PC-9 (cell line): ENCODE measurements around the gene DAPK2.

Source experiments
- EZH2 ChIP-seq: fragments of 200-600 bp; sonication (generic); IDR thresholded peaks from 2 replicates; pipeline ENCODE4 v1.8.0; 2017; ENCODE audit warnings: antibody characterized with exemption, low read depth
- TF ChIP-seq, protein P1 (sequence below): fragments of 200-600 bp; sonication (generic); conservative IDR thresholded peaks from 2 replicates; pipeline ENCODE4 v1.6.1; 2017; ENCODE audit warnings: mixed run types, antibody characterized with exemption, mild to moderate bottlenecking, moderate library complexity

DNA sequence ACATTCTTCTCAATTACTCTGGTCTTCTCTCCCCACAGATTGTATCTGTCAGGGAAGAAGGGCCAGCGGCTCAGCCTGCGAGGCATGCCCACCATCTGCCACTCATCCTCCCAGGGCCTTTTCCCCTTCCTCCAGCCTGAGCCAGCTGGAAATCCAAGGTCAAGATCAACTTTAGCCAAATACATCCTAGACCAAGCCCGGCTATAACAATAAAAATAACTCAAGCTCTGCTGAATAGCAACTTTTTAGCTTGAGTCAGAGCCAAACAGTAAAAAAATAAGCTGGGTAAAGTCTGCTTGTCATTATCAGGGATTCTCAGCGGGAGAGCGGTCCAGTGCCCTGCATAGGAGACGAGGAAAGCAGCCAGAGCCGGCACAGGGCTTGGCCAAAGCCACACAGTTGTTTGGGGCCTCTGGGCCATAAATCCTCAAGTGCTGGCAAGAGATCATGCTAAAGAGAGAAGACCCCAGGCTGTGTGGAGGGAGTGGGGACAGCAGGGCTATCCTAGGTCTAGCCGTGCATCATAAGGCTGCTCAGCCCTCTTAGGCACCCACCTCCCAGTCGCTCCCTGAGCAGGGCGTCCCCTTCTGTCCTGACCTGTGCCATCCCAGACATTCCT lies 136.4 kb downstream of the DAPK2 start:
- no peak for TF ChIP-seq EZH2
- TF ChIP-seq, protein P1, sequence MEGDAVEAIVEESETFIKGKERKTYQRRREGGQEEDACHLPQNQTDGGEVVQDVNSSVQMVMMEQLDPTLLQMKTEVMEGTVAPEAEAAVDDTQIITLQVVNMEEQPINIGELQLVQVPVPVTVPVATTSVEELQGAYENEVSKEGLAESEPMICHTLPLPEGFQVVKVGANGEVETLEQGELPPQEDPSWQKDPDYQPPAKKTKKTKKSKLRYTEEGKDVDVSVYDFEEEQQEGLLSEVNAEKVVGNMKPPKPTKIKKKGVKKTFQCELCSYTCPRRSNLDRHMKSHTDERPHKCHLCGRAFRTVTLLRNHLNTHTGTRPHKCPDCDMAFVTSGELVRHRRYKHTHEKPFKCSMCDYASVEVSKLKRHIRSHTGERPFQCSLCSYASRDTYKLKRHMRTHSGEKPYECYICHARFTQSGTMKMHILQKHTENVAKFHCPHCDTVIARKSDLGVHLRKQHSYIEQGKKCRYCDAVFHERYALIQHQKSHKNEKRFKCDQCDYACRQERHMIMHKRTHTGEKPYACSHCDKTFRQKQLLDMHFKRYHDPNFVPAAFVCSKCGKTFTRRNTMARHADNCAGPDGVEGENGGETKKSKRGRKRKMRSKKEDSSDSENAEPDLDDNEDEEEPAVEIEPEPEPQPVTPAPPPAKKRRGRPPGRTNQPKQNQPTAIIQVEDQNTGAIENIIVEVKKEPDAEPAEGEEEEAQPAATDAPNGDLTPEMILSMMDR, result no peak
